HG03039 (cell line): ENCODE measurements around the gene ZNF423.

Experiments
- ATAC-seq: cut with Tn5 transposase; IDR thresholded peaks from one replicate; pipeline ENCODE4 v1.9.1; 2021; ENCODE audit warnings: mild to moderate bottlenecking, moderate library complexity; ENCODE audit not compliant: unreplicated experiment

The ZNF423 gene

GRCh38 chr16:49488336-49488735, 367.6 kb downstream of the ZNF423 start:
- no peak for ATAC-seq

DNA sequence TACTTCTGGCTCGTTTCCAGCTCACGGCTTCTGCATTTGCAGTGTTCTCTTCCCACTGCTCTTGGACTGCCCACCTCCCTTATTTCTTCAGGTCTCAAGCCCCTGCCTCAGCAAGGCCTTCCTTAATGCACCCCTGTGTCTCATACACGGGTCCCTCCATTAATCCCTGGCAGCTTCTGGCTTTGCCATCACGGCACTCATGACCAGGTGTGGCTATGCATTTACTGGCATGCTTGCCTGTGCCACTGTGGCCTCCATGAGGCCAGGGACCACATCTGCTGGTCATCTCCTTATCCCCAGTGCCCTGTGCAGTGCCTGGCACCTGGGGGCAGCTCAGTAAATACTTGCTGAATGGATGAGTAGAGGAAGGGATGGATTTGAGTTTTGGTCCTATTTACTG, 368.2 kb downstream of the ZNF423 start:
- ATAC-seq = no peak

DNA sequence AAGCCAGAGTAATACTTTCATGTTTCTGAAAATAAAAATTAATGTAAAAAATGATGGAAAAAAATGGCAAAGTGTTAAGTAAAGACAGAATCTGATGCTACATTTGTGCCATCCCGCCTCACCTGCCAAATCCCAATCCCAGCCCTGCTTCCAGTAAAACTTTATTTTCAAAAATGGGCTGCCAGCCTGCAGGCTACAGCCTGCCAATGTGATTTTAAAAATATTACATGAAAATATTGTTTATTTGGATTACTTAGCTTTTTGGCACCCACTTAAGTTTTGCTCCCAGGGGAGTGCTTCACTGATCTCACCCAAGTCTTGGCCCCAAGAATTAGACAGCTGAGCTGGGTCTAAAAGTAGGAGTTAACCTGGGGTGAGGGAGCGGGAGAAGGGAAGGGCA, 369.5 kb downstream of the ZNF423 start:
- ATAC-seq = no peak

DNA sequence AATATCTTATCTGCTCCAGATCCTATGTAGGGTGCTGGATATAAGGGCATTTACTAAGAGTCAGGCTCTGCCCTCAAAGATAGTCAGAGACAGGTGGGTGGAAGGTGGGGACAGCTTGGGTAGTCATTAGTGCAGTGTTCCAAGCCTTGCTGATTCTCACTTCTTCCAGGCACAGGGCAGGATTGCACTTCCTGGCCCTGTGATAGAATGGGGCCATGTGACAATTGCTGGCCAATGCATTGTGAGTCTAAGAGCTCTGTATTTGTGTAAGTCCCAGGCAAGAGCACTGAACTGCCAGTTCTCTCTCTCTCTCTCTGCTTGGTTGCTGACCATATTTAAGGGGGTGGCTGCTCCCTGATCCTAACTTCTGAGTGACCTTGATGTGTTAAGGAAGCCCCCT, 370.2 kb downstream of the ZNF423 start:
- no peak for ATAC-seq

DNA sequence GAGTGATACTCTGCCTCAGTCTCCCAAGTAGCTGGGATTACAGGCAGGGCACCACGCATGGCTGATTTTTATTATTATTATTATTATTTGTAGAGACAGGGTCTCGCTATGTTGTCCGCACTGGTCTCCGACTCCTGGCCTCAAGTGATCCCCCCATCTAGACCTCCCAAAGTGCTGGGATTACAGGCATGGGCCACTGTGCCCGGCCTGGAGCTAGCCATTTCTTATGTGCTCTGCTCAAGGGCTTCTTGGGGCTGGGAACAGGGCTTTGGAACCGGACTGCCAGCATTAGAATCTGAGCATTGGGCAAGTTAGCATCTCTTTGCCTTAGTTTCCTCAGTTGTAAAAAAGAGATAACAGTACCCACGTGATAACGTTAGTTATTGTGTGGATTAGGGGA, 371.0 kb downstream of the ZNF423 start:
- no peak for ATAC-seq

GRCh38 chr16:49484451-49484849, 371.5 kb downstream of the ZNF423 start:
- ATAC-seq = no peak

- no peak for ATAC-seq
Measured at GRCh38 chr16:49483651-49484450, 372.1 kb downstream of the ZNF423 start.

DNA sequence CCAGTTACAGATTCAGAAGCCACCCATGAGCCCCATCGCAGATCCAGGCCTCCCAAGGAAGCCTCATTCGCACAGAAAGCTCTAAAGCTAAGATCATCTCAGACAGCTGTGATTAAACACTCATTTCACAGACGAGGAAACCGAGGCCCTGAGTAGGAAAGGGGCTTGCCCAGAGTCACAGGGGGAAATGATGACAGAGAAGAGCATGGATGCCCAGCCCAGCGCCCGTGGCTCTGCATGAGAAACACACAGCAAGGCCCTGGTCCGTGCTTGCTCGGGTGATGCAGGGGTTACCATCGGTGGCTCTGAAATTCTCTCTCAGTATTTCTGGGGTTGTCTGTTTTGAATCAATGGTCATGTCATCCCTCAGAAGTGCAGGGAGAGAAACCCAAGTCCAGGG, 372.7 kb downstream of the ZNF423 start:
- ATAC-seq = no peak

- no peak for ATAC-seq
Measured at GRCh38 chr16:49482690-49483089, 373.2 kb downstream of the ZNF423 start.

GRCh38 chr16:49478616-49479015, 377.3 kb downstream of the ZNF423 start:
- ATAC-seq = no peak

DNA sequence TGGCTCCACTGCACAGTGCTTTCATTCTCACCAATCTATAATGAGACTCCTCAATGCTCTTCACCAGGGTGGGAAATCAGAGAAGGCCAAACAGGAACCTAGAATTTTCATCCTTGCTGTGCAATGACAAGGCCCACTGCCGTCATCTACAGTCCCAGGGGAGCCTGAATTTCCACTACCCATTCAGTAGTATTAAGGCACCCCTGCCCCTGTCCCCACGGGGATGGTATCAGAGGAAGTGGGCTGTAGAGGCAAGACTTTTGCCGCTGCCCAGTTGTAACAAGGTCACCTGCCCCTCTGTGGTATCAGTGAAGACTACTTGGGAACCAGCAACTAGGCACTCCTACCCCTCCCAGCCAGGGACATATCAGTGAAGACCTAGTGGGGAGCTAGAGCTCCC, 377.8 kb downstream of the ZNF423 start:
- ATAC-seq = no peak

GRCh38 chr16:49477250-49477895, 378.5 kb downstream of the ZNF423 start:
- no peak for ATAC-seq

DNA sequence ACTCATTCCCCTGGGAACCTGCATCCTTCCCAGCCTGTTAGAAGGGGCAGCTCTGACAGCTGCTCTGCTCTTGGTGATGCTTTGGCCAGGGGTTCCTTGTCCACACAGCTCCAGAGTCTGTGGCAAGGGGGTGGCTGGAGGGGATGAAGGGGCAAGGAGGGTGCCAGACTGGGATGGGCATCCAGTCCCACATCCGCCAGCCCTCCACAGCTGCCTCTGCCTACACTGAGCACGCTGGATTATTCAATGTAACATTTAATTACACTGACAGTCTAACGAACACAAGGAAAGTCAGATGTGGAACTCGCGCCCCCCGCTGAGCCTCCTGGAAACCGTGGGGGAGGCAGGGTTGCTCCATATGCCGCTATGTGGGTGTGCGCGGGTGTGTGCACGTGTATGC, 381.2 kb downstream of the ZNF423 start:
- no peak for ATAC-seq

DNA sequence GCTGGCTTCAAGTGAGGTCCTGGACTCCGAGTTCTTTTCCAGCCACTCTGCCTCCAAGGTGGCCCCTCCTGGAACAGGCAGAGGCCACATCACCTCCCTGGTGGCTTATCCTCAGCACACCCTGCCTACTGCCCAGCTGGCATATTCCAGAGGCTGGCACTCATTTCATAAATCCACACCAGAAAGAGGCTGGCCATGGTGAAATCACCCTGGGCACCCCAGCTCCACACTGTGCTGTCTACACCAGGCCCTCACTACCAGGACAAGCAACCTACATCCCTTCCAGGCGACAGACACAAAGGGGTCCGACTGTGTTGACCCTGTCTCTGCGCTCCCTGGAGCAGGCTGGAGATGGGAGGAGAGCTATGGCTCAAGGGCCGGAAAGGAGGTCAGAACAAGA, 382.1 kb downstream of the ZNF423 start:
- no peak for ATAC-seq

- ATAC-seq = no peak
Measured at GRCh38 chr16:49473131-49473530, 382.8 kb downstream of the ZNF423 start.

DNA sequence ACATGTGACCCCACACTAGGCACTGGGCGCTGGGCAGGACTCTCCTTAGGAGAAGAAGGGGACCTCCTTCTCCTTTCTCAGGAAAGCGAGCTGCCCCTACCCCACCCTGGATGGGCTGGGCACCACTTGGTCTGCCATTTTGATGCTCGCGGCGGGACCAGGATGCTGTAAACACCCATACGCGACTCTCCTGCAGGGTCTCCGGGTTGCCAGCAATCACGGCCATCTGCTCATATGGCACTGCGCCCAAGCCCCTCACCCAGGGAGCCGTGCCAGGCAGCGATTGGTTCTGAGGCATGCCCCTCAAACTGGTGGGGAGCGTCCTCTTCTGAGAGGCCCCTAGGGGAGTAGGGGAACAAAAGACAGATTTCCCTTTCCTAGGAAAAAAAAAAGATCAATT, 383.3 kb downstream of the ZNF423 start:
- ATAC-seq = no peak

- ATAC-seq = no peak
Measured at GRCh38 chr16:49471038-49471727, 384.7 kb downstream of the ZNF423 start.

- ATAC-seq = no peak
Measured at GRCh38 chr16:49470513-49470991, 385.4 kb downstream of the ZNF423 start.

DNA sequence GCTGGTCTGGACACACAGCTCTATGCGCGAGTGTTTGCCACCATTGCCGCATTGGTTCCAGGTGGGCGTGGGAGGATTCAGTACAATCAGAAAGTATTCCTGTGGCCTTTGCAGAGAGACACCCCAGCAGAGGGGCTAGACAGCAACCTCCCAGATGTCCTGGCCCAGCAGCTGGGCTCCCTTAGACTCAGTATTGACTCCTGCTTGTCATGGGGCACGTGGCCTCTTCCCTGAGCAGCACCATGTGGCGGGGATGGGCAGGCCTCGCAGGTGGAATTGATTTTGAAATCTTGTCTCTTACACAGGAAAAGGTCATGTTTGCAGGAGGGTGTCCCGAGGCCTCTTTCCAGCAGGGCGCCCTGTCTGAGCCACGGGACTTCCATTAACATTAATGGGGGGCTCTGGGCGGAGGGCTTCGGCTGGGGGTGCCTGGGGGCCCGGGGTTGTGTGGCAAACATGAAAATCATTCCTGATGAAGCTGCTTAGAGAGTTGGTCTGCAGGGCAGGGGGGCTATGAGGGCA, 385.9 kb downstream of the ZNF423 start:
- no peak for ATAC-seq

DNA sequence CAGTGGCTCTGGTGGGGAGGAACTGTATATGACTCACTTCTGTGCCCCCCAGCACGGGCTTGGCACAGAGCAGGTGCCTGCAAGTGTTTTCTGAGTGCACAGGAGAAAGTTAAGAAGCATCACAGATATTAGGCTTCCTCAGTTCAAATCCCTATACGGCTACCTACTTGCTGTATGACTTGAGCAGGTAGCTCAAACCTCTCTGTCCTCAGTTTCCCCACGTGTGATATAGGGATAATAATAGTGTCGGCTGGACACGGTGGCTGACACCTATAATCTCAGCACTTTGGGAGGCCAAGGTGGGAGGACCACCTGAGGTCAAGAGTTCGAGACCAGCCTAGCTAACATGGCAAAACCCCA, 386.6 kb downstream of the ZNF423 start:
- ATAC-seq = no peak

- ATAC-seq = no peak
Measured at GRCh38 chr16:49468611-49469310, 387.2 kb downstream of the ZNF423 start.
